Fibroblast of mammary gland (primary cell): ENCODE results near the gene TM9SF3.

Experiments used
- DNase-seq: peaks from one replicate; pipeline ENCODE4 v3.0.0-alpha.2; 2010; ENCODE audit warnings: low read depth
- H3K4me3 ChIP-seq: 2 replicates; pipeline ENCODE4 v1.5.1; 2011; ENCODE audit warnings: low read depth, mild to moderate bottlenecking, low read length, moderate library complexity; ENCODE audit not compliant: control insufficient read depth
- TF ChIP-seq, protein P1 (sequence below): conservative IDR thresholded peaks from 2 replicates; pipeline ENCODE4 v1.5.1; 2011; ENCODE audit warnings: low read depth, low read length, inconsistent platforms; ENCODE audit not compliant: control insufficient read depth, insufficient read depth

TM9SF3 gene

DNA sequence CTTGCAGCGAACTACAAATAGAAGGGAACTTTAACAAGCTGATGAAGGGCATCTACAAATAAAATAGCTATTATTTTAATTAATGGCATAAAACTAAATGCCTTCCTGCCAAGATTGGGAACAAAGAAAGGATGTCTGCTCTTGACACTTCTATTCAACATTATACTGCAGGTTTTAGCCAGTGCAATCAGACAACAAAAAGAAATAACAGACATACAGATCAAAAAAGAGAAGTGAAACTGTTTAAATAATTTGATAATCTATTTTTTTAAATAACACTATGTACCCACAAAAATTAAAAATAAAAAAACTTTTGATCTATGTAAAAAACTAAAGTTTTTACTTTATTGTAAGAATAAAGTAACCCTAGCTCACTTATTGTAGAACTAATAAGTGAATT is 50.7 kb downstream of the TM9SF3 start:
- no peak for DNase-seq
- TF ChIP-seq, protein P1, sequence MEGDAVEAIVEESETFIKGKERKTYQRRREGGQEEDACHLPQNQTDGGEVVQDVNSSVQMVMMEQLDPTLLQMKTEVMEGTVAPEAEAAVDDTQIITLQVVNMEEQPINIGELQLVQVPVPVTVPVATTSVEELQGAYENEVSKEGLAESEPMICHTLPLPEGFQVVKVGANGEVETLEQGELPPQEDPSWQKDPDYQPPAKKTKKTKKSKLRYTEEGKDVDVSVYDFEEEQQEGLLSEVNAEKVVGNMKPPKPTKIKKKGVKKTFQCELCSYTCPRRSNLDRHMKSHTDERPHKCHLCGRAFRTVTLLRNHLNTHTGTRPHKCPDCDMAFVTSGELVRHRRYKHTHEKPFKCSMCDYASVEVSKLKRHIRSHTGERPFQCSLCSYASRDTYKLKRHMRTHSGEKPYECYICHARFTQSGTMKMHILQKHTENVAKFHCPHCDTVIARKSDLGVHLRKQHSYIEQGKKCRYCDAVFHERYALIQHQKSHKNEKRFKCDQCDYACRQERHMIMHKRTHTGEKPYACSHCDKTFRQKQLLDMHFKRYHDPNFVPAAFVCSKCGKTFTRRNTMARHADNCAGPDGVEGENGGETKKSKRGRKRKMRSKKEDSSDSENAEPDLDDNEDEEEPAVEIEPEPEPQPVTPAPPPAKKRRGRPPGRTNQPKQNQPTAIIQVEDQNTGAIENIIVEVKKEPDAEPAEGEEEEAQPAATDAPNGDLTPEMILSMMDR, result no peak
- H3K4me3 ChIP-seq, result no peak overlapping the region

DNA sequence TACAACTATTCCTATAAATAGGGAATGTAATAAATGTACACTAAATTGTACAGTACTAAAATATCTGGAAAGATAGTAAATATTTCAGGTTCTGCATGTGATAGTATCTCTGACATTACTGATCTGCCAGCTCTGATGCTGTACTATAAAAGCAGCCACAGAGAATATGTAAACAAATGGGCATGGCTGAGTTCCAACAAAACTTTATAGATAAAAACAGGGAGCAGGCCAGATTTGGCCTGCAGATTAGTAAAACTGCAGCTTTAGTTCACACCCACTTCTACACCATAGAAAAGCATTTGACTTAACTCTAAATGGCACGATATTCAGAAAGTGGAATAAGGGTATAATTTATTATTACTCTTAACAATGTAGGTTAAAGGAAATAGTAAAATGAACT is 54.3 kb downstream of the TM9SF3 start:
- TF ChIP-seq, protein P1, result no peak
- no peak overlapping the region for H3K4me3 ChIP-seq
- DNase-seq, result no peak

DNA sequence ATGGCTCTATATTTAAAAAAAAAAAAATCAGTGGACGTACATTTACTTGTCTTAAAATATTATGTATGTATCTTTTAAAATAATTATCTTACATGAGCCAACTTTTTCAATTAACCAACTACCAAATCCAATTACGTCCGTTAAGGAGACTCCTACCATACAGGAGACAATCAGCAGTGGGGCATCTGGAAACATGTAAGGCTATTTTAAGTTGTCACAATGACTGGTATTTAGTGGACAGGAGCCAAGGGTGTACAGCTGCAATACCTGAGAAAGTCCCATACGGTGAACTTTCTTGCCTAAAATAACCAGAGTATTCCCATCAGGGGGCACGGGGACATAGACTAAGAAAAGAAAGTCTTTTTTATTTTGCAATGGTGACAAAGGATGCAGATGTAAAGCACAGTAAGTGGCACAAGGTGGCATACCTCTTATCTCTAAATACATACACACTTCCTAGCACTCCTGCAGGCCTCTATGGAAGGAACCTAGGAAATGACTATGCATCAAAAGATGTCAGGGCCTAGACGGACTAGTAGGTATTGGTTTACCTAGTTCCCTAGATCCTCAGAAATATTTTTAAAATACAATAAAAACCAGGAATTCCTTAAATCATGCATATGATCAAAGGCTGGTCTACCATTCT is 57.1 kb downstream of the TM9SF3 start:
- TF ChIP-seq, protein P1, result no peak
- no peak overlapping the region for H3K4me3 ChIP-seq
- DNase-seq, result no peak

DNA sequence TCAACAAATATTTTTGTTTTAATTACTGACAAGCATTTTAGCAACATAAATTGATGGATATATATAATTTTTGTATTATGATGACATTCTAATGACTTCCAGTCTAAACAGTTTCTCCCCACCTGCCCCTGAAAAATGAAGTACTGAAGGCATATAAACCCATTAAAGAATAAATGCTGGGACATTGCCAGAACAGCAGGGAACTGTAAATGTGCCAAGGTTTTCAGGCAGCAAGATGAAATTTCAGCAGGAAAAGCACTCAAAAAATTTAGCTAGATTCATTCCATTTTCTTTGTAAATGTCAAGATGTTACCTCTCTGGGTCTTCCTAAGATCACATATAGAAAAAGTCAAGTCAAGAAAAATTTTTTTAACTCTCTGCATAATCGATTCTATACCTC is 62.1 kb downstream of the TM9SF3 start:
- H3K4me3 ChIP-seq, result no peak overlapping the region
- no peak for DNase-seq
- TF ChIP-seq, protein P1, result no peak

DNA sequence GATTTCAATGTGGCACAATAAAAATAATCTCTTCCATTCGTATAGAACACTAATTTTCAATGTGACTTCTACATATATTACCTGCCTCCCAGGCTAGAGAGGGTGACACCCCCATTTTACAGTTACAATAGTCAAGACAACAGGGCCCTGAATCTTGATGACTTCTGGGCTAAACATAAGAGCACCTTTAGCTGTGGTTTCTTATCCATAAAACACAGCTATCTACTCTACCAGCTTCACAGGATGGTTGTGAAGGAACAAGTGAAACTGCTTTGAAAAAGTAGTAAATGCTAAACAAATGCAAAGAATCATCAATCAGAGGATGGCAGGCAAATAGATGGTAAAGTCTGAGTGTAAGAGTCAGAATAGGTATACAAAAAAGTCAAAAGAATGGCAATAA is 69.5 kb downstream of the TM9SF3 start:
- no peak for DNase-seq
- no peak overlapping the region for H3K4me3 ChIP-seq
- TF ChIP-seq, protein P1, result no peak

DNA sequence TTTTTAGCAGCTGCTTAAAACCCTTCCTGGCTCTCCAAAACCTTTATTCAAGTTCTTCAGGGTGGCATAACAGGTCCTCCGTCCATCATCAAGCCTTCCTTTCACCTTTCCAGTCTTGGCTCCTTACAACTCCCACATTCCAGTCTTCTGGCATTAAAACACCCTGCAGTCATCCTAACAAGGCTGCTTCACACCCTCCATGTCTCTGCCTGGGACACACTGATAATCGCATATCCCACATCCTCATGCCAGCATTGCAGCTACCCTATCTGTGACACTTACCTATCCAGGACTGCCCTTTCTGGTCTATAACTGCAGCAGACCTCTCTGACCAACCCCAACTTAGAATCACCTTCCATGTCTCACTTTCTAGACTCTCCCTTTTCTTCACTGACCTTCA is 70.5 kb downstream of the TM9SF3 start:
- TF ChIP-seq, protein P1, result no peak
- no peak overlapping the region for H3K4me3 ChIP-seq
- no peak for DNase-seq
